NAMALWA (cell line): Measurements from ENCODE around the gene MKRN2.
"Not testable (repeated sequence)": the region's sequence is repeated elsewhere in the genome, so short reads cannot be mapped to it uniquely, and the experiment has no call there.

Experiments
- DNase-seq: peaks from one replicate; pipeline ENCODE4 v3.0.0-alpha.2; 2015; ENCODE audit warnings: low spot score

MKRN2 gene

DNA sequence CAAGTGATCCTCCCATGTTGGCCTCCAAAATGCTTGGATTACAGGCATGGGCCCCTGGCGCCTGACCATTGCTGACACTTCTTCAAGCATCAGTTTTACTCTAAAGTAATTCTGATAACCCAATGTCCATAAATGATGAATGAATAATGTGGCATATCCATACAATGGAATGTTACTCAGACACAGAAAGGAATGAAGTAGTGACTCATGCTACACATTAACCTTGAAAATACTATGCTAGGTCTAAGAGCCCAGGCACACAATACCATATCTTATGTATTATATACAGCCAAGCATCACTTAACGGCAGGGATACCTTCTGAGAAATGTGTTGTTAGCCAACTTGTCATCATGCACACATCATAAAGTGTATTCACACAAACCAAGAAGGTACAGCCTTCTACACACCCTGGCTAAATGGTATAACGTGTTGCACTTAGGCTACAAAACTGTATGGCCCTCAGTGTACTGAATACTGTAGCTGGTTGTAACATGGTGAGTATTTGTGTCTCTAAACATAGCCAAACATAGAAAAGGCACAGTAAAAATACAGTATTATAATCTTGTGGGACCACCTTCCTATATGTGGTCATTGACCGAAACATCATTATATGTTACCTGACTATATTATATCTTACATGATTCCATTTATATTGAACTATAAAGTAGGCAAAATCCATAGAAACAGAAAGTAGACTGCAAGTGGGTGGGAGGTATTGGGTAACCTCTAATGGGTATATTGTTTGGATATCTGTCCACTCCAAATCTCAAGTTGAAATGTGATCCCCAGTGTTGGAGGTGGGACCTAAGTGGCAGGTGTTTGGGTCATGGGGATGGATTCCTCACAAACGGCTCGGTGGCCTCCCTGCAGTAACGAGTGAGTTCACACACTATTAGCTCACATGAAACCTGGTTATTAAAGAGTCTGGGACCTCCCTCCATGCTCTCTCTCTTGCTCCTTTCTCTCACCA lies 31.4 kb downstream of the MKRN2 start:
- DNase-seq = no peak

GRCh38 chr3:12590096-12590495 lies 33.2 kb downstream of the MKRN2 start:
- DNase-seq = no peak

- DNase-seq = no peak
These were observed 34.6 kb downstream of the MKRN2 start for GRCh38 chr3:12591456-12591855.

GRCh38 chr3:12591997-12592715 lies 35.3 kb downstream of the MKRN2 start:
- DNase-seq = no peak

DNA sequence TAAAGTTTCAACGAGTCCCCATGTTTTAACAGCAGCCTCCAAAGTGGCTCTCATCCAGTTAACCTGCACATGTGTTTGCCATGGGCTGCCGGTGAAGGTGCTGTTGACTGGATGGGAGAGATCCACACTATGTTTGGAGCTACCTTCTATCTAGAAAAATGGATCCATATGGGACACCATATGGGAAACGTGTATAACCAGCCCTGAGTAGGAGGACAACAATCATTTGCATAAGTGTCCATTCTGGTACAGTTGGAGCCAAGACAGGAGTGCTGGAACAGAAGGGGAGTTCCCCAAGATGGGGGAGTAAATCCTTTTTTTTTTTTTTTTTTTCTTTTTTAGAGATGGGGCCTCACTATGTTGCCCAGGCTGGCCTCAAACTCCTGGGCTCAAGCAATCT lies 36.6 kb downstream of the MKRN2 start:
- DNase-seq = no peak

DNA sequence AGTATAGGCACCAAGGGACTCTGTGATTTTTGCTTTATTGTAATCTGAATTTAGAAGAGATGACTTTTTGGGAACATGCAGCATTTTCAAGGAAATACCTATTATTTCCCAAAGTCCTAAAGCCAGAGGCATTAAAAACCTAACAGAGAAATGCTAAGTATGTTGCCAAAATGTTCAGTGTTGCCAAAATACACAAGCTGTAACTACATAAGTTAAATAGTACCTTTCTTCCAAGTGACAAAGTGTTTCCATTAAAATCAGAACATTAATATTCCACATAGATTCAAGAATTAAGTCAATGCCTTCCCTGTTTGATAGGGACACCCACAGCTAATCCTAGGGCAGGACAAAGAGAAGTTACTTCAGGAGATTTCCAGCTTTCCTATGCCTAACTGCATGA lies 42.0 kb downstream of the MKRN2 start:
- DNase-seq = no peak

DNA sequence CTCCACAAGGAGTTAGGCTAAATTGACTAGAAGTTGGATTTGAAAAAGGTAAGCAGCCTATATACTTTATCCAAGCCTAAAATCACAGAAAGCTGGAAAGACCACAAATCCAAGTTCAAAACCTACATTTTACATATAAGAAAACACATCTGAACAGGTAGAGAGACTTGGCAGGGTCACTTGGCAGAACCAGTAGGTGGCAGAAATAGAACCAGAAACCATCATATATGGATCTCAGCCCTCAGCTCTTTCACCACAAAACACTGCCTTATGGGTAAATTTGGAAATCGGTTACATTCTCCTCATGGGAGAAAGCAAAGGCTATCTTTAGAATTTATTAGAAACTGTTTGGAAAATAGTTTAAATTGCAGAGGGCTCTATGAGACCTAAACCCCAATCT lies 44.2 kb downstream of the MKRN2 start:
- DNase-seq = no peak

DNA sequence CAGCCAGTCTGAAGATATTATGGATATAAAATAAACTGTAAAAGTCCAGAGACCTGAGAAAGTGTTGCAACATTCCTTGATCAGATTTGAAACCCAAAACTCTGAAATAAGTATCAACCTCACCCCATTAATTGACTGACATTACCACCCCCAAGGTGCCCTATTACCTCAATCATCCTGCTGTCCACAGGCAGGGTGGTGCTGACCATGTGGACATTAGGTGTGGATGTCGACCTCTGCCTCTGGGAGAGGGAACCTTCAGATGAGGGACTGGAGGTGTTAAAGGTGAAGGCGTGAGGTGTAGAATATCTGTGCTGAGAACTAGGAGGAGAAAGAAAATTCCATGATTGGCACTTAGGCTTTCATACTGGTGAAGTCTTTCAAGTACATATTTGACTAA lies 47.1 kb downstream of the MKRN2 start:
- no peak for DNase-seq

GRCh38 chr3:12608376-12608775 lies 51.5 kb downstream of the MKRN2 start:
- DNase-seq = no peak

GRCh38 chr3:12611117-12611516 lies 54.2 kb downstream of the MKRN2 start:
- no peak for DNase-seq

DNA sequence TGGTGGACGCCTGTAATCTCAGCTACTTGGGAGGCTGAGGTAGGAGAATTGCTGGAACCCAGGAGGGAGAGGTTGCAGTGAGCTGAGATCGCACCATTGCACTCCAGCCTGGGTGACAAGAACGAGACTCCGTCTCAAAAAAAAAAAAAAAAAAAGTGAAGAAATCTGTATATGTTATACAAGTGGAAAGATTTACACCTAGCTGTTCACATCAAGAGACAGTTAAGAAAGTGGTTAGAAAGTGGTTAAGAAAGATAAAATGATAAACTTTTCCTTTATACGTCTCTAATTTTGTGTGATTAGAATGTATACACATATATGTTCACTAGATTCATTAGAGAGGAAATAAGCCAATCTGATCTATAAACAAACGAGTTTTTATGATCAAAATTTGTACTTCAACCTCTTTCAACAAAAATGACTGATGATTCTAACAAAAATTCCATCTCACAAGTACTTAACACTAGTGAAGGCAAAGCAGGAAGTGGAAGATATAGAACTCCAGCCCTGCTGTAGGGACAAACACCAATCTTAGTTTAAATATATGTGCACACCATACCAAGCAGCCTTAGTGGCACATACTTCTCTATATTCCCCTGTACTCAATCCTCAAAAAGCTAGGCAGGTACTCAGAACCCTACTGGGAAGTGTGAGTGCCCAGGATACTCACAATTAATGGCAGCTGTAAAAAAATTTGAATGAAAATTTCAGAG lies 55.8 kb downstream of the MKRN2 start:
- DNase-seq = no peak

DNA sequence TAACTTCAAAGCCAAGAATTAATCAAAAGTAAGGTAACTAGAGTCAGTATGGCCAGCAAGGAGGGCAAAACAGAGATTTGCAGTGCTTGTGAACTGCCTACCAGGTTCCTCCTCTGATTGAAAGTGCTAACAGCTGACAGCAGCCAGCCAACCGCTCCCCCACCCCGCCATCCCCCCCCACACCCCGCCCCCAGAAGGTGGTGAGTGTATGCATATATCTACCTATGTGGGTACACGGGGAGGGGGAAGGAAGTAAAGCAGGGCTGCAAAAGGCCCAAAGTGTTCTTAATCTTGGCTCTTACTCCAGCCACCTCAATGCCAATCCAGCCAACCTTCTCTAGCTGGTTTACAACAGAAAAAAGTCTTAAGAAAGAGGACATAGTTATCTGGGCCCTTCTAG lies 56.4 kb downstream of the MKRN2 start:
- no peak for DNase-seq

GRCh38 chr3:12615266-12615665 lies 58.4 kb downstream of the MKRN2 start:
- DNase-seq = no peak

- DNase-seq = no peak
These were observed 61.5 kb downstream of the MKRN2 start for GRCh38 chr3:12618426-12618825.

GRCh38 chr3:12620305-12620704 lies 63.4 kb downstream of the MKRN2 start:
- DNase-seq = no peak

DNA sequence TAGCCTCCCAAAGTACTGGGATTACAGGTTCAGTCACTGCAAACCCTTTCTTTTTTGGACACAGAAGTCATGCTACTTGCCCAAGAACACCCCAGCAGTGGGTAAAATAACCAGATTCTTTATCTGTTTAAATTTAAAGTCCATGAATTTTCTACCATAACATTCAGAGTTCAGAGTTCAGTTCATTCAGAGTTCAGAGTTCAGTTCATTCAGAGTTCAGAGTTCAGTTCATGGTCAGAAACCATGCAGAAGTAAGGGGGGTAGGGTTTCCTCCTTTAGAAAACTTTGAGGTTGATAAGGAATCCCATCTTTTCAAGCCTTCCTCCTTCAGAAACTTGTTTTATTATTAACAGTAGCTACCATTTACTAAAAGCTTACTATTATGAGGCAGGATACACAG lies 63.8 kb downstream of the MKRN2 start:
- DNase-seq = no peak

- DNase-seq = no peak
These were observed 65.4 kb downstream of the MKRN2 start for GRCh38 chr3:12622335-12622734.

- DNase-seq = no peak
These were observed 67.2 kb downstream of the MKRN2 start for GRCh38 chr3:12624056-12624455.

DNA sequence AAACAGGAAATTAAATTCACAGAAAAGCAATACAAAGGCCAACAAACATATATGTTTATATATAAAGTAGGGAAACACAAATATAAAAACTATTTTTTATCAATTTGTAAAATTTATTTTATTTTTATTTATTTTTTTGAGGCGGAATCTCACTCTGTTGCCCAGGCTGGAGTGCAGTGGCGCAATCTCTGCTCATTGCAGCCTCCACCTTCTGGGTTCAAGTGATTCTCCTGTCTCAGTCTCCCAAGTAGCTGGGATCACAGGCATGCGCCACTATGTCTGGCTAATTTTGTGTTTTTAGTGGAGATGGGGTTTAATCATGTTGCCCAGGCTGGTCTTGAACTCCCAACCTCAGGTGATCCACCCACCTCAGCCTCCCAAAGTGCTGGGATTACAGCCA lies 68.1 kb downstream of the MKRN2 start:
- not testable (repeated sequence) for DNase-seq

GRCh38 chr3:12627370-12627769 lies 70.5 kb downstream of the MKRN2 start:
- DNase-seq = no peak

GRCh38 chr3:12628813-12629212 lies 71.9 kb downstream of the MKRN2 start:
- no peak for DNase-seq

DNA sequence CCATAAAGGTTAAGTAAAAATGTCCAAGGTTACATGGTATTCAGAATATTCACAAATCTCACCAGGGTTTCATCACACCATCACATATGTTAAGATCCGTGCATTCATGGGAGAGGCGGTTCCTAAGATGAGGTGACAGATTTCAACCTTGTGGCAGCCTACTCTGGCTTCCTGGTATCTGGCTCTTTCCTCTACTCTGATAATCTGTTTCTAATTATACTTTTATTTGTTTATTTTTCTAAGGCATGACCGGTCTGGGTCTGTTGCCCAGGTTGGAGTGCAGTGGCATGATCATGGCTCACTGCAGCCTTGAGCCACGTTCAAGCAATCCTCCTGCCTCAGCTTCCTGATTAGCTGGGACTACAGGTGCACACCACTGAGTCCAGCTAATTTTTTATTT lies 72.7 kb downstream of the MKRN2 start:
- no peak for DNase-seq

GRCh38 chr3:12630292-12630691 lies 73.4 kb downstream of the MKRN2 start:
- no peak for DNase-seq
